Mucosa of rectum (tissue), 2 donors: ENCODE results near the gene TRMT112.

Experiments used
- H3K27ac ChIP-seq, 2 donors: one replicate each; pipeline ENCODE4 v1.7.0; 2013; ENCODE audit warnings: inconsistent platforms in 2 of 2, low read depth in 2 of 2, low read length in 2 of 2
- H3K27me3 ChIP-seq, 2 donors: one replicate each; pipeline ENCODE4 v1.7.0; 2013; ENCODE audit warnings: low read length in 2 of 2; ENCODE audit not compliant: control insufficient read depth in 2 of 2, insufficient read depth in 2 of 2
- H3K36me3 ChIP-seq, 2 donors: one replicate each; pipeline ENCODE4 v1.7.0; 2013; ENCODE audit warnings: low read length in 2 of 2; ENCODE audit not compliant: control insufficient read depth in 2 of 2, insufficient read depth in 2 of 2
- H3K4me1 ChIP-seq, 2 donors: one replicate each; pipeline ENCODE4 v1.7.0; 2013; ENCODE audit warnings: low read length in 2 of 2, mild to moderate bottlenecking in 1 of 2; ENCODE audit not compliant: control insufficient read depth in 2 of 2, insufficient read depth in 2 of 2
- H3K4me3 ChIP-seq, 2 donors: one replicate each; pipeline ENCODE4 v1.7.0; 2013; ENCODE audit warnings: low read length in 2 of 2
- H3K9ac ChIP-seq, 2 donors: one replicate each; pipeline ENCODE4 v1.7.0; 2013; ENCODE audit warnings: low read length in 2 of 2, low read depth in 1 of 2, mild to moderate bottlenecking in 1 of 2
- H3K9me3 ChIP-seq, 2 donors: one replicate each; pipeline ENCODE4 v1.7.0; 2013; ENCODE audit warnings: low read length in 2 of 2; ENCODE audit not compliant: control insufficient read depth in 2 of 2
- donor health status: healthy.
- donor health status: Normal muscosa, but diverticular disease.

The TRMT112 gene

DNA sequence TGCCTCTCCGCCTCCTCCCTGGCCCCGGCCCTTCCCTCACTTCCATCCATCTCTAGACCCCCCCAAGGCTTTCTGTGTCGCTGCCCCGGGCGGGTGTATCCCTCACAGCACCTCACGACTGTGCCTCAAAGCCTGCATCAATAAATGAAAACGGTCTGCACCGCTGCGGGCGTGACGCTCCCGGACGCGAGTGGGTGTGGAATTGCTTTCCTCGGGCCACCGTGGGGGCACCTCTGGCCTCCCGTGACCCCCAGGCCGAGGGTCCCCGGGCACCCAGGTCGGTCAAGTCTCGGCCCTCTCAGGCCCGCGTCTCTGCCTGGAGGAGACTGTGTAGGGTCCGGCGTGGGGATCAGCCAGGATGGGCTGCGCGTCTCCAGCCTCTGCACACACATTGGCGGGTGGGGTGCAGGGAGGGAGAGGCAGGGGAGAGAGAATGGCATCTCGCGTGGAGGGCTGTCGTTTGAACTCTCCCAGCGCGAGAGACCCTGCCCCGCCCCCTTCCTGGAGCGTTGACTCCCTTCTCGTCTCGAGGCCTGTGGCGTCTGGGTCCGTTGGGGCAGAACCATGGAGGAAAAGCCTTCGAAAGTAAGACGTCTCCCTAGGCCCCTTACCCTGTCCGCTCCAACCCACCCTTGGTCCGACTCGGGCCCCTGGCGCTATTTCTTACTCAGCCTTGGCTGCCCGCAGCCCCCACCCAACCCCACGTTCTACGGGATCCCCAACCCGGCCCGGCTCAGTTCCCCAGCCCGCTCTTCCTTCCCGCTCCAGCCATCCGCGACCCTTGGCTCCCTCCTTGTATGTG is 17.3 kb downstream of the TRMT112 start, which contains the start of gene CATSPERZ:
Gene CATSPERZ, plus strand, starts transcription at position 512 of the 802 bp plus-strand sequence. Its CDS starts 53 bp downstream, at position 565.
- H3K27me3 ChIP-seq = peaks cover 41 to 53% of the 10 kb centered on the region in 2 donors
- H3K4me3 ChIP-seq = peak within 1 kb of the TSS; percentile 35 to 63
- H3K9ac ChIP-seq = peak within 1 kb of the TSS in 1 of 2 donors; percentile 33
- peaks cover 20 to 28% of the 10 kb centered on the region in 2 donors for H3K4me1 ChIP-seq
- no peaks in the 10 kb centered on the region for H3K36me3 ChIP-seq
- H3K27ac ChIP-seq = no peak within 1 kb of the TSS
- no peaks in the 10 kb centered on the region for H3K9me3 ChIP-seq

DNA sequence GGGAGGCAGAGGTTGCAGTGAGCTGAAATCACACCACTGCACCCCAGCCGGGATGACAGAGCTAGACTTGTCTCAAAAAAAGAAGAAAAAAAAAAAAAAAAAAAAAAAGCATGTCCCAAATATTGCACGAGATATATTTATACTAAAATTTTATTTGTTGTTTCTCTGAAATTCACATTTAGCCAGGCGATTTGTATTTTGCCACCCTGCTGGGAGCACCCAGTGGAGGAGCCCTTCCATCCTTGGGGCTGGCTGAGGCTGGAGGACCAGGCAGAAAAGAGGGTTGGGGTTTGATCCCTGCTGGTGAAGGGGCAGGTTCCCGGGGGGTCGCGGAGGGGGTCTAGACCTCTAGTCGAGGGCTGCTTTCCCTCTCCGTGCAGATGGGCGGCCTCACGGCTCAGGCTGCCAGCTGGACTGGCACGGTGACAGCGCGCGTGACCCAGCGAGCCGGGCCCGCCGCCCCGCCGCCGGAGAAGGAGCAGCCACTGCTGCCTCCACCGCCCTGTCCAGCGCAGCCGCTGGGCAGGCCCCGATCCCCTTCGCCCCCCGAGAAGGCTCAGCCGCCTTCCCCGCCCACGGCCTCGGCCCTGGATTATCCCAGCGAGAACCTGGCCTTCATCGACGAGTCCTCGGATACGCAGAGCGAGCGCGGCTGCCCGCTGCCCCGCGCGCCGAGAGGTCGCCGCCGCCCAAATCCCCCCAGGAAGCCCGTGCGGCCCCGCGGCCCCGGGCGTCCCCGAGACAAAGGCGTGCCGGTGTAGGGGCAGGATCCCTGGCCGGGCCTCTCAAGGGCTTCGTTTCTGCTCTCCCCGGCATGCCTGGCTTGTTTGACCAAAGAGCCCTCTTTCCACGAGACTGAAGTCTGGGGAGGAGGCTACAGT is 18.2 kb downstream of the TRMT112 start:
- Histone ChIP-seq H3K4me1 (peaks cover 19 to 24% of the 10 kb centered on the region in 2 donors), H3K27me3 (peaks cover 43 to 56% of the 10 kb centered on the region in 2 donors), H3K27ac (no peak overlapping the region)

DNA sequence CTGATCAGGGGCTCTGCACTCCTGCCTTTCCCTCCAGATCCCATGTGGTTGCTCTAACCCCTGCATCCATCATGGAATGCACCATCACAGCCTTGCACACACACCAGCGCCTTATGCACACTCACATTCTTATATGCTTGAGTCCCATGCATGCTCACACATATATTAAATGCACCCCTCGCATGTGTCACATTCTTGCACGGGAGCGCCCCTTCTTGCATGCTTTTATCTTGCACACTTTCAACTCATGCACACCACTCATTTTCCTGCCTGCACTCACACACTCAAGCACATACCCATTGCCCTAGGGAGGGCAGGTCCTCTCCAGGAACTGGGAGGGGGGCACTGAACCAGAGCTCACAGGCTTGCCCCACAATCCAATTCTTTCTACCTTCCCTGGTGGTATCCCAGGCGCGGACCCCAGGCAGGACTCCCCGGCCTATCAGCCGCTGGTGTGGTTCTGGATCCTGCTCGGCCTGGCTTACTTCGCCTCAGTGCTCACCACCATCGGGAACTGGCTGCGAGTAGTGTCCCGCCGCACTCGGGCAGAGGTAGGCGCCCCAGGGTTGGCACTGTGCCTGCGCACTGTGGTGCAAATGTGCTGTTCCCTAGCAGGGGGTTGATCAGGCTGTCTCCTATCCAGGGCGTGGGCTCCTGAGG is 19.5 kb downstream of the TRMT112 start:
- Histone ChIP-seq H3K4me3 (no peak overlapping the region), H3K27me3 (peaks cover 52 to 65% of the 10 kb centered on the region in 2 donors), H3K4me1 (peaks cover 13 to 19% of the 10 kb centered on the region in 2 donors), H3K36me3 (no peaks in the 10 kb centered on the region), H3K9ac (no peak overlapping the region), H3K27ac (no peak overlapping the region), H3K9me3 (no peaks in the 10 kb centered on the region)

More for the DNA sequence above, 18.2 kb downstream of the TRMT112 start:
- Histone ChIP-seq H3K36me3 (no peaks in the 10 kb centered on the region), H3K4me3 (peak overlapping the region; percentile 20 to 35), H3K9ac (peak overlapping the region in 1 of 2 donors; percentile 33), H3K9me3 (no peaks in the 10 kb centered on the region)

DNA sequence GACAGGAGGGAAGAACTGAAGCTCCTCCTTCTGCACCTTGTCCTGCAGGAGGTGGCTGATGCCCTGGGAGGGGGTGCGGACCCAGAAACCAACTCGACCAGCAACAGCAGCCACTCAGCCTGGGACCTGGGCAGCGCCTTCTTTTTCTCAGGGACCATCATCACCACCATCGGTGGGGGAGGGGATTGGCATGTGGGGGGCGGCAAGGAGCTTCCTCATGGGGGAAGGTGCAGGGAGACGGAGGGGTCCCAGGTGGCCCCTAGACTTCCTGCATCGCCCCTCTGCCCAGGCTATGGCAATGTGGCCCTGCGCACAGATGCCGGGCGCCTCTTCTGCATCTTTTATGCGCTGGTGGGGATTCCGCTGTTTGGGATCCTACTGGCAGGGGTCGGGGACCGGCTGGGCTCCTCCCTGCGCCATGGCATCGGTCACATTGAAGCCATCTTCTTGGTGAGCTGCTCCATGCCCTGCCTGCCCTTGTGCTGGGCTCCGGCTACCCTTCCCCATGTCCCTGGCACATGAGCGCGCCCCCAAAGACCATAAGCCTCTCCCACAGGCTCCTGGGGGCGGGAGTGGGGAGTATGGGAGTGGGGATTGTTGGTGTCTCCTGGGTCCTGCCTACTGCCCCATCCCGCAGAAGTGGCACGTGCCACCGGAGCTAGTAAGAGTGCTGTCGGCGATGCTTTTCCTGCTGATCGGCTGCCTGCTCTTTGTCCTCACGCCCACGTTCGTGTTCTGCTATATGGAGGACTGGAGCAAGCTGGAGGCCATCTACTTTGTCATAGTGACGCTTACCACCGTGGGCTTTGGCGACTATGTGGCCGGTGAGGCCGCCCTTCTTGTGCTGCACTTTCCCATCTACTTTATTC is 20.3 kb downstream of the TRMT112 start:
- H3K27ac ChIP-seq = no peak overlapping the region
- H3K27me3 ChIP-seq = peaks cover 57 to 71% of the 10 kb centered on the region in 2 donors
- H3K4me1 ChIP-seq = peaks cover 17 to 23% of the 10 kb centered on the region in 2 donors
- no peak overlapping the region for H3K4me3 ChIP-seq
- H3K9ac ChIP-seq = no peak overlapping the region
- H3K36me3 ChIP-seq = no peaks in the 10 kb centered on the region
- no peaks in the 10 kb centered on the region for H3K9me3 ChIP-seq

DNA sequence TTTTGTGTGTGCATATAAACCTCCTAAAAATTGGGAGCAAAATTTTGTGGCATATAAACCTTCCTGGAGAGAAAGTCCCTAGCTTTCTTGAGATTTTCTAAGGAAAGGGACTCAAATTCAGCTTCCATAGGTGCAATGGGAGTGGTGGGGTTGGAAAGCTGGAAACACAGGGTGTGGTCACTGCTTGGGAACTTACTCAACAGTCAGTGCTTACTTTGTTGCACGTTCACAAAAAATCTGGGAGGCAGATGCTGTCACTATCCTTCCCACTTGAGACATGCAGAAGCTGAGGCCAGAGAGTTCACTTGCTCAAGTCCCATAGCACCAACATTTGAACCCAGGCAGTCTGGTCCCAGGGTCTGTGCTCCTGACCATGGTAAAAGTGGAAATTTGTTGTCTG is 21.1 kb downstream of the TRMT112 start:
- Histone ChIP-seq H3K9ac (no peak overlapping the region), H3K4me1 (peaks cover 17 to 27% of the 10 kb centered on the region in 2 donors), H3K27me3 (peaks cover 59 to 76% of the 10 kb centered on the region in 2 donors), H3K4me3 (no peak overlapping the region), H3K9me3 (no peaks in the 10 kb centered on the region), H3K27ac (no peak overlapping the region), H3K36me3 (no peaks in the 10 kb centered on the region)

DNA sequence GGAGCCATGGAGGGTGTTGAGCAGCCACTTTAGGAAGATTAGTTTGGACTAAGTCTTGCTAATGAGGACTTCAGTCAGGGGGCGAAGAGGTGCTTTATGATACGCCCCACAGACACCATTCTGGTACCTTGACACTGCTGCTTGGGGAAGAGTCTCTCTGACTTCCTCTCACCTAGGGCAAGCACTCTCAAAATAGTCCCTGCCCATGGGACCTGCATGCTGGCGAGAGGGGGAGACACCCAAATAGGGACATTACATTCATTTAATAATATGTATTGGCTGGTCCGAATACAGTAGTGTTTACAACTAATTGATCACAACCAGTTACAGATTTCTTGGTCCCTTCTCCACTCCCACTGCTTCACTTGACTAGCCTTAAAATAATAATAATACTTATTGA is 21.6 kb downstream of the TRMT112 start:
- Histone ChIP-seq H3K9me3 (no peaks in the 10 kb centered on the region), H3K27ac (no peak overlapping the region), H3K4me1 (peaks cover 16 to 25% of the 10 kb centered on the region in 2 donors), H3K4me3 (no peak overlapping the region), H3K27me3 (peaks cover 62 to 81% of the 10 kb centered on the region in 2 donors), H3K9ac (no peak overlapping the region), H3K36me3 (no peaks in the 10 kb centered on the region)

DNA sequence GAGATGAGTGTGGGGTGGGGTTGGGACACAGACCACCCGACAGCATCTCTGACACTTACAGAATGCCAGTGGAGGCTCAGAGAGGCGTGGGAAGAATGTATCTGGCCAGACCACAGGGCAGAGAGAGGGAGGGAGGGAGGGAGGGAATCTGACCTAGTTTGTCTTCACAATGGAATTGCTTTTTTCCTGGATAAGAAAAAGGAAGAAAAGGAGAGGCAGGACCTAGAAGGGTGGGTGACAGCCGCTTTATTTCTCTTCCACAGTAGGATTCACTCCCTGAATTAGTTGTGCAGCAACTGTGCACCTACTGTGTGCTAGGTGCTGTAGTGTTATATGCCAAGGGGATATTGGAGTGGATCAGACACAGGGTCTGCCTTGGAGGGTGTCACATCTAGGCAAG is 22.6 kb downstream of the TRMT112 start:
- Histone ChIP-seq H3K36me3 (no peaks in the 10 kb centered on the region), H3K4me1 (peaks cover 6 to 16% of the 10 kb centered on the region in 2 donors), H3K27ac (no peak overlapping the region), H3K27me3 (peaks cover 64 to 79% of the 10 kb centered on the region in 2 donors), H3K9ac (no peak overlapping the region), H3K4me3 (no peak overlapping the region), H3K9me3 (no peaks in the 10 kb centered on the region)

DNA sequence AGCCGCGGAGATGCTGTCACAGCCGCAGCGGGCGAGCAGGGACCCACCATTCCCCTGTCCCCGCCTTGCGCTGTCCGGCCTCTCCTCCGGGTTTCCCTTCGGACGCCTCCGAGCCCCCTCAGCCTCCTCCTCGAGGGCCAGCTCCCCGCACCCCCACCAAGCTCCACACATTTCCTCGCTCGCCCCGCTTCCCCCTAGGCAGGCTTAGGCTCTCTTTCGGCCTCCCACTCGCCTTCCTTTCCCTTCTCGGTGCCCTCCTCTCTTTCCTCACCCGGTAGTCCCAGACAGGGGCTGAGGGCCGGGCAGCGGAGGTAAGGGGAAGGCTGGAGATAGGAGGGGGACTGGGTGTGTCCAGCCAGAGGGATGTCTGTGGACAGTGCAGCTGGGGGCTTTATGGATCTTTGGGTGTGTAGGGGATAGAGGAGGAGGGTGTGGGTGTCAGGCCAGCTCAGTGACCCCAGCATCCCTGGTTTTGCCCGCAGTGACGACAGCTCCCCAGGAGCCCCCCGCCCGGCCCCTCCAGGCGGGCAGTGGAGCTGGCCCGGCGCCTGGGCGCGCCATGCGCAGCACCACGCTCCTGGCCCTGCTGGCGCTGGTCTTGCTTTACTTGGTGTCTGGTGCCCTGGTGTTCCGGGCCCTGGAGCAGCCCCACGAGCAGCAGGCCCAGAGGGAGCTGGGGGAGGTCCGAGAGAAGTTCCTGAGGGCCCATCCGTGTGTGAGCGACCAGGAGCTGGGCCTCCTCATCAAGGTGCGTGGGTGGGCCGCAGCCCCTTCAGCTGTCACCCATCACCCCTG is 24.7 kb downstream of the TRMT112 start:
- Histone ChIP-seq H3K27me3 (peaks cover 53 to 58% of the 10 kb centered on the region in 2 donors), H3K36me3 (no peaks in the 10 kb centered on the region), H3K4me1 (peaks cover 4 to 9% of the 10 kb centered on the region in 2 donors), H3K27ac (no peak overlapping the region), H3K9me3 (no peaks in the 10 kb centered on the region), H3K4me3 (peak overlapping the region; percentile 20), H3K9ac (no peak overlapping the region)
